ENCODE results near the gene RIMS1.
"Not testable (repeated sequence)": the region's sequence is repeated elsewhere in the genome, so short reads cannot be mapped to it uniquely, and the experiment has no call there.

DNA sequence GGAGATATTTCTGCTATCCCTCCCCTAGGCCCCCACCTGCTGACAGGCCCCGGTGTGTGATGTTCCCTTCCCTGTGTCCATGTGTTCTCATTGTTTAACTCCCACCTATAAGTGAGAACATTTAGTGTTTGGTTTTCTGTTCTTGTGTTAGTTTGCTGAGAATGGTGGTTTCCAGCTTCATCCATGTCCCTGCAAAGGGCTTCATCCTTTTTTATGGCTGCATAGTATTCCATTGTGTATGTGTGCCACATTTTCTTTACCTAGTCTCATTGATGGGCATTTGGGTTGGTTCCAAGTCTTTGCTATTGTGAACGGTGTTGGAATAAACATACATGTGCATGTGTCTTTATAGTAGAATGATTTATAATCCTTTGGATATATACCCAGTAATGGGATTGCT, 448.9 kb downstream of the RIMS1 start:
- TF ChIP-seq, protein P1, sequence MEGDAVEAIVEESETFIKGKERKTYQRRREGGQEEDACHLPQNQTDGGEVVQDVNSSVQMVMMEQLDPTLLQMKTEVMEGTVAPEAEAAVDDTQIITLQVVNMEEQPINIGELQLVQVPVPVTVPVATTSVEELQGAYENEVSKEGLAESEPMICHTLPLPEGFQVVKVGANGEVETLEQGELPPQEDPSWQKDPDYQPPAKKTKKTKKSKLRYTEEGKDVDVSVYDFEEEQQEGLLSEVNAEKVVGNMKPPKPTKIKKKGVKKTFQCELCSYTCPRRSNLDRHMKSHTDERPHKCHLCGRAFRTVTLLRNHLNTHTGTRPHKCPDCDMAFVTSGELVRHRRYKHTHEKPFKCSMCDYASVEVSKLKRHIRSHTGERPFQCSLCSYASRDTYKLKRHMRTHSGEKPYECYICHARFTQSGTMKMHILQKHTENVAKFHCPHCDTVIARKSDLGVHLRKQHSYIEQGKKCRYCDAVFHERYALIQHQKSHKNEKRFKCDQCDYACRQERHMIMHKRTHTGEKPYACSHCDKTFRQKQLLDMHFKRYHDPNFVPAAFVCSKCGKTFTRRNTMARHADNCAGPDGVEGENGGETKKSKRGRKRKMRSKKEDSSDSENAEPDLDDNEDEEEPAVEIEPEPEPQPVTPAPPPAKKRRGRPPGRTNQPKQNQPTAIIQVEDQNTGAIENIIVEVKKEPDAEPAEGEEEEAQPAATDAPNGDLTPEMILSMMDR (IDR thresholded peaks at IDR 0.05) = not testable (repeated sequence)
- not testable (repeated sequence) for TF ChIP-seq POLR2A (IDR thresholded peaks at IDR 0.05)
